Keratinocyte (primary cell): ENCODE measurements around the gene C4orf17. TPM values are rescaled to one million over a fixed set of nuclear protein-coding genes. Genes with fewer than 3 reads are reported as not detected.
A peak's percentile ranks its signal among the peaks of the same experiment; 100 is the strongest.

Experiments
- DNase-seq: peaks from one replicate; pipeline ENCODE4 v3.0.0-alpha.2; 2011; ENCODE audit warnings: low read depth, missing footprints, low spot score
- FAIRE-seq: peaks from 2 replicates; lab custom pipeline; 2011; peaks lifted over from hg19 to GRCh38; lab: Jason Lieb, UNC
- H2AFZ ChIP-seq: 2 replicates; pipeline ENCODE4 v1.6.0; 2012; ENCODE audit warnings: low read length, control low read depth, inconsistent platforms; ENCODE audit not compliant: control insufficient read depth
- H3K27ac ChIP-seq: 2 replicates; pipeline ENCODE4 v1.5.1; 2011; ENCODE audit warnings: low read length; ENCODE audit not compliant: control insufficient read depth, insufficient read depth
- H3K27me3 ChIP-seq: 3 replicates; pipeline ENCODE4 v1.6.0; 2011; ENCODE audit warnings: low read length; ENCODE audit not compliant: control insufficient read depth, insufficient read depth; ENCODE audit errors: extremely low read depth
- H3K36me3 ChIP-seq, 2 experiments: 2 replicates in 1 of 2; 3 replicates in 1 of 2; pipeline ENCODE4 v1.5.1; 2011; ENCODE audit warnings: low read length in 2 of 2, mild to moderate bottlenecking in 1 of 2; ENCODE audit not compliant: control insufficient read depth in 2 of 2, insufficient read depth in 2 of 2; ENCODE audit errors: extremely low read depth in 1 of 2
- H3K4me1 ChIP-seq: 3 replicates; pipeline ENCODE4 v1.5.1; 2011; ENCODE audit warnings: low read length; ENCODE audit not compliant: control insufficient read depth, insufficient read depth; ENCODE audit errors: extremely low read depth
- H3K4me2 ChIP-seq: 3 replicates; pipeline ENCODE4 v1.6.0; 2011; ENCODE audit warnings: low read depth, low read length; ENCODE audit not compliant: control insufficient read depth, insufficient read depth; ENCODE audit errors: extremely low read depth
- H3K4me3 ChIP-seq, 3 experiments: fragments of 200-600 bp in 1 of 3; sonication (generic) in 1 of 3; 2 replicates in 2 of 3; 3 replicates in 1 of 3; pipeline ENCODE4 v1.5.1; 2011 to 2016; ENCODE audit warnings: low read length in 3 of 3, mild to moderate bottlenecking in 3 of 3, control low read depth in 2 of 3, inconsistent platforms in 1 of 3, low read depth in 1 of 3, mixed read lengths in 1 of 3, mixed run types in 1 of 3, moderate library complexity in 1 of 3; ENCODE audit not compliant: control insufficient read depth in 2 of 3, insufficient read depth in 2 of 3; ENCODE audit errors: extremely low read depth in 1 of 3
- H3K79me2 ChIP-seq: 2 replicates; pipeline ENCODE4 v1.6.0; 2012; ENCODE audit warnings: low read length; ENCODE audit not compliant: control insufficient read depth, insufficient read depth
- H3K9ac ChIP-seq: 3 replicates; pipeline ENCODE4 v1.6.0; 2011; ENCODE audit warnings: low read length; ENCODE audit not compliant: control insufficient read depth, insufficient read depth; ENCODE audit errors: extremely low read depth
- H3K9me1 ChIP-seq: 3 replicates; pipeline ENCODE4 v1.6.0; 2011; ENCODE audit warnings: low read length; ENCODE audit not compliant: control insufficient read depth, insufficient read depth; ENCODE audit errors: extremely low read depth
- H3K9me3 ChIP-seq: 2 replicates; pipeline ENCODE4 v1.5.1; 2012; ENCODE audit warnings: low read depth, low read length; ENCODE audit not compliant: control insufficient read depth
- H4K20me1 ChIP-seq: 3 replicates; pipeline ENCODE4 v1.6.0; 2011; ENCODE audit warnings: low read length; ENCODE audit not compliant: control insufficient read depth, insufficient read depth; ENCODE audit errors: extremely low read depth
- EZH2 ChIP-seq: IDR thresholded peaks from one replicate; pipeline ENCODE4 v1.6.1; 2012; ENCODE audit warnings: inconsistent platforms, mild to moderate bottlenecking, low read length, moderate library complexity
- dilution Hi-C: fragments of 300-500 bp; cut with MboI; formaldehyde crosslinking; loops from one replicate; pipeline ENCODE4 v1.7.0; 2020; ENCODE audit warnings: low sequenced_read_pairs; ENCODE audit not compliant: extremely low pct_ligation_motif_present
- polyA plus RNA-seq, 5 experiments: library from polyadenylated mRNA; depleted of rRNA in 3 of 5; stranded (reverse) in 3 of 5; stranded (forward) in 1 of 5; unstranded in 1 of 5; fragments of >200 nt; gene quantifications; 1 replicate in 1 of 5; 2 replicates in 3 of 5; 3 replicates in 1 of 5; pipeline versions ENCODE4 v1.2.1 to v1.2.3, GENCODE V29; 2011 to 2012; ENCODE audit warnings: missing spikeins in 2 of 5, low read depth in 1 of 5, low replicate concordance in 1 of 5
- TF ChIP-seq, protein P1 (sequence below), 3 experiments: IDR thresholded peaks in 1 of 3; conservative IDR thresholded peaks in 1 of 3; optimal IDR thresholded peaks in 1 of 3; 2 replicates in 2 of 3; 3 replicates in 1 of 3; pipeline versions ENCODE3 to v1.5.1; 2011; ENCODE audit warnings: low read length in 3 of 3, mild to moderate bottlenecking in 3 of 3, moderate library complexity in 2 of 3, control low read depth in 1 of 3, inconsistent platforms in 1 of 3; ENCODE audit not compliant: insufficient read depth in 2 of 3; ENCODE audit errors: extremely low read depth in 1 of 3

Gene C4orf17
- polyA plus RNA-seq, 1 donor (not counting 4 experiments of a cell fraction or from before 2014, with no cell fraction given) = not detected

DNA sequence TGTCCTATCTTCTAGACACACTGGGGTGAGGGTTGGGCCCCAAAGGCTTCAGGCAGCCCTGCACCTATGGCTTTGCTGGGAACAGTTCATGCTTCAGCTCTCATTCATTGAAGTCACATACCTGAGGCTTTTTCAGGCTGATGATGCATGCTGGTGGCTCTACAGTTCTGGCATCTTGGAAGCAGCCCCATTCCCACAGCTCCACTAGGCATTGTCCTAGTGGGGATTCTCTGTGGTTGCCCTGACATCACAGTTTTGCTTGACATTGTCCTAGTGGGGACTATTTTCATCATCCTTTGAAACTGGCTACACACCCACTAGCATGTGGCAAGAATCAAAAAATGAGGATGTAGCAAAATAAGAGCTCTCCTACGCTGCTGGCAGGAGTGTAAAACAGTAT, 37.7 kb upstream of the C4orf17 start:
- no peak for TF ChIP-seq EZH2
- TF ChIP-seq, protein P1, sequence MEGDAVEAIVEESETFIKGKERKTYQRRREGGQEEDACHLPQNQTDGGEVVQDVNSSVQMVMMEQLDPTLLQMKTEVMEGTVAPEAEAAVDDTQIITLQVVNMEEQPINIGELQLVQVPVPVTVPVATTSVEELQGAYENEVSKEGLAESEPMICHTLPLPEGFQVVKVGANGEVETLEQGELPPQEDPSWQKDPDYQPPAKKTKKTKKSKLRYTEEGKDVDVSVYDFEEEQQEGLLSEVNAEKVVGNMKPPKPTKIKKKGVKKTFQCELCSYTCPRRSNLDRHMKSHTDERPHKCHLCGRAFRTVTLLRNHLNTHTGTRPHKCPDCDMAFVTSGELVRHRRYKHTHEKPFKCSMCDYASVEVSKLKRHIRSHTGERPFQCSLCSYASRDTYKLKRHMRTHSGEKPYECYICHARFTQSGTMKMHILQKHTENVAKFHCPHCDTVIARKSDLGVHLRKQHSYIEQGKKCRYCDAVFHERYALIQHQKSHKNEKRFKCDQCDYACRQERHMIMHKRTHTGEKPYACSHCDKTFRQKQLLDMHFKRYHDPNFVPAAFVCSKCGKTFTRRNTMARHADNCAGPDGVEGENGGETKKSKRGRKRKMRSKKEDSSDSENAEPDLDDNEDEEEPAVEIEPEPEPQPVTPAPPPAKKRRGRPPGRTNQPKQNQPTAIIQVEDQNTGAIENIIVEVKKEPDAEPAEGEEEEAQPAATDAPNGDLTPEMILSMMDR (optimal IDR thresholded peaks at IDR 0.05 in 1 of 3, IDR thresholded peaks at IDR 0.05 in 1 of 3, conservative IDR thresholded peaks at IDR 0.05 in 1 of 3; ENCODE audit: extremely low read depth in 1 of 3, insufficient read depth in 2 of 3, low read length in 3 of 3) = no peak
- Histone ChIP-seq H4K20me1 (no peaks in the 10 kb centered on the region), H3K36me3 (no peaks in the 10 kb centered on the region), H3K9me3 (no peaks in the 10 kb centered on the region), H3K27me3 (no peaks in the 10 kb centered on the region), H3K4me2 (no peak overlapping the region), H3K4me3 (no peak overlapping the region), H3K4me1 (peaks cover 3% of the 10 kb centered on the region), H3K27ac (no peak overlapping the region), H3K79me2 (no peaks in the 10 kb centered on the region), H3K9me1 (no peaks in the 10 kb centered on the region), H3K9ac (no peak overlapping the region), H2AFZ (no peak overlapping the region)
- FAIRE-seq (peak; percentile 52), DNase-seq (no peak)
- dilution Hi-C loops = no loop called here

DNA sequence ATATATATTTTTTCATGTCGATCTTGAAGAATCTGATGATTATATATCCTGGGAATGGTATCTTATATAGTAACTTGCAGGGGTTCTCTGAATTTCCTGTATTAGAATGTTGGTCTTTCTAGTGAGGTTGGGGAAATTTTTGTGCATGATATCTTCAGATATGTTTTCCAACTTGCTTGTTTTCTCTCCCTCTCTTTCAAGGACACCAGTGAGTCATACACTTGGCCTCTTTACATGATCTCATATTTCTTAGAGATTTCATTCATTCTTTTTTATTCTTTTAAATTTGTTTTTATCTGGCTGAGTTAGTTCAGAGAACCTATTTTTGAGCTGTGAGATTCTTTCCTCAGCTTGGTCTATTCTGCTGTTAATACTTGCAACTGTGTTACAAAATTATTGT, 27.2 kb upstream of the C4orf17 start:
- no peak overlapping the region for H3K27ac ChIP-seq
- H3K79me2 ChIP-seq = no peaks in the 10 kb centered on the region
- H3K27me3 ChIP-seq = no peaks in the 10 kb centered on the region
- no peak overlapping the region for H3K9ac ChIP-seq
- H3K4me1 ChIP-seq = no peaks in the 10 kb centered on the region
- H3K9me1 ChIP-seq = no peaks in the 10 kb centered on the region
- no peak overlapping the region for H3K4me2 ChIP-seq
- no peaks in the 10 kb centered on the region for H4K20me1 ChIP-seq
- no peaks in the 10 kb centered on the region for H3K36me3 ChIP-seq
- FAIRE-seq (no peak), DNase-seq (no peak)
- no peak for TF ChIP-seq EZH2
- TF ChIP-seq, protein P1 (optimal IDR thresholded peaks at IDR 0.05 in 1 of 3, IDR thresholded peaks at IDR 0.05 in 1 of 3, conservative IDR thresholded peaks at IDR 0.05 in 1 of 3; ENCODE audit: extremely low read depth in 1 of 3, insufficient read depth in 2 of 3, low read length in 3 of 3) = no peak
- H3K9me3 ChIP-seq = no peaks in the 10 kb centered on the region
- no peak overlapping the region for H3K4me3 ChIP-seq
- dilution Hi-C loops = no loop called here
- H2AFZ ChIP-seq = no peak overlapping the region
